Astrocyte of the spinal cord (primary cell): ENCODE results near the gene C8A.
A peak's percentile ranks its signal among the peaks of the same experiment; 100 is the strongest.

Experiments used
- DNase-seq: peaks from one replicate; pipeline ENCODE4 v3.0.0; 2011; ENCODE audit warnings: low read depth, low spot score
- H3K4me3 ChIP-seq: 2 replicates; pipeline ENCODE4 v1.5.1; 2011; ENCODE audit warnings: low read depth, mild to moderate bottlenecking, low read length, moderate library complexity
- in situ Hi-C: cut with HindIII; loops from 2 replicates; pipeline ENCODE4 v1.10.0; 2017; ENCODE audit warnings: low sequenced_read_pairs
- TF ChIP-seq, protein P1 (sequence below): IDR thresholded peaks from 2 replicates; pipeline ENCODE4 v1.5.1; 2012; ENCODE audit warnings: low read depth, mild to moderate bottlenecking, low read length, inconsistent platforms

Gene C8A

GRCh38 chr1:56905667-56906066 lies 51.1 kb downstream of the C8A start:
- no peak overlapping the region for H3K4me3 ChIP-seq
- in situ Hi-C loops = no loop called here
- DNase-seq = no peak
- TF ChIP-seq, protein P1, sequence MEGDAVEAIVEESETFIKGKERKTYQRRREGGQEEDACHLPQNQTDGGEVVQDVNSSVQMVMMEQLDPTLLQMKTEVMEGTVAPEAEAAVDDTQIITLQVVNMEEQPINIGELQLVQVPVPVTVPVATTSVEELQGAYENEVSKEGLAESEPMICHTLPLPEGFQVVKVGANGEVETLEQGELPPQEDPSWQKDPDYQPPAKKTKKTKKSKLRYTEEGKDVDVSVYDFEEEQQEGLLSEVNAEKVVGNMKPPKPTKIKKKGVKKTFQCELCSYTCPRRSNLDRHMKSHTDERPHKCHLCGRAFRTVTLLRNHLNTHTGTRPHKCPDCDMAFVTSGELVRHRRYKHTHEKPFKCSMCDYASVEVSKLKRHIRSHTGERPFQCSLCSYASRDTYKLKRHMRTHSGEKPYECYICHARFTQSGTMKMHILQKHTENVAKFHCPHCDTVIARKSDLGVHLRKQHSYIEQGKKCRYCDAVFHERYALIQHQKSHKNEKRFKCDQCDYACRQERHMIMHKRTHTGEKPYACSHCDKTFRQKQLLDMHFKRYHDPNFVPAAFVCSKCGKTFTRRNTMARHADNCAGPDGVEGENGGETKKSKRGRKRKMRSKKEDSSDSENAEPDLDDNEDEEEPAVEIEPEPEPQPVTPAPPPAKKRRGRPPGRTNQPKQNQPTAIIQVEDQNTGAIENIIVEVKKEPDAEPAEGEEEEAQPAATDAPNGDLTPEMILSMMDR = no peak

- TF ChIP-seq, protein P1 = no peak
- in situ Hi-C loops = no loop called here
- DNase-seq = peak; percentile 8
These were observed 54.1 kb downstream of the C8A start for GRCh38 chr1:56908619-56909221.

DNA sequence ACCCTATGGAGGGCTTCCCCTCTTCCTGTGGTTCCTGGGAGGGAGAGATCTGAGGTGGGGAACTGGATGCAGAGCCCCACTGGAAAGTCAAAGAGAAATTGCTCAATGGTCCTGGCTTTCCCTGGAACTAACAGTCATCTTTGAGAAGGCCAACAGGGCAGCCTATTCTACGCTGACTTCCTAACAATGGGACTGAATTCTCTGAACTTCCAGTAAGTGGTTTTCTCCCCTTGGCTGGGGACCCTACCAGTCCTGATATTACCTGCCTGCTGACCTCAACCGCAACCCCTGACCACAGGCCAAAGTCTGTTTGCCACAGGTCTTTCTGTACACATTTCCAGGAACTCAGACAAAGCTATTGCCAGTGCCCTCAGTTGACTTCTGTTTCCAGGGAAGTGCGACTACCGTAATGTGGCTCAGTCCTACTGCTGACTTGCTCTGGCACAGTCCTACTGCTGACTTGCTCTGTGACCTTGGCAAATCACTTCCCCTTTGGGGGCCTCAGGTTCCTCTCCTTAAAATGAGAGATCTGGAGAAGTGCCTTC lies 55.9 kb downstream of the C8A start:
- in situ Hi-C loops = no loop called here
- TF ChIP-seq, protein P1 = no peak
- H3K4me3 ChIP-seq = no peak overlapping the region
- DNase-seq = no peak

More at GRCh38 chr1:56908619-56909221, 54.1 kb downstream of the C8A start:
- H3K4me3 ChIP-seq = no peak overlapping the region

DNA sequence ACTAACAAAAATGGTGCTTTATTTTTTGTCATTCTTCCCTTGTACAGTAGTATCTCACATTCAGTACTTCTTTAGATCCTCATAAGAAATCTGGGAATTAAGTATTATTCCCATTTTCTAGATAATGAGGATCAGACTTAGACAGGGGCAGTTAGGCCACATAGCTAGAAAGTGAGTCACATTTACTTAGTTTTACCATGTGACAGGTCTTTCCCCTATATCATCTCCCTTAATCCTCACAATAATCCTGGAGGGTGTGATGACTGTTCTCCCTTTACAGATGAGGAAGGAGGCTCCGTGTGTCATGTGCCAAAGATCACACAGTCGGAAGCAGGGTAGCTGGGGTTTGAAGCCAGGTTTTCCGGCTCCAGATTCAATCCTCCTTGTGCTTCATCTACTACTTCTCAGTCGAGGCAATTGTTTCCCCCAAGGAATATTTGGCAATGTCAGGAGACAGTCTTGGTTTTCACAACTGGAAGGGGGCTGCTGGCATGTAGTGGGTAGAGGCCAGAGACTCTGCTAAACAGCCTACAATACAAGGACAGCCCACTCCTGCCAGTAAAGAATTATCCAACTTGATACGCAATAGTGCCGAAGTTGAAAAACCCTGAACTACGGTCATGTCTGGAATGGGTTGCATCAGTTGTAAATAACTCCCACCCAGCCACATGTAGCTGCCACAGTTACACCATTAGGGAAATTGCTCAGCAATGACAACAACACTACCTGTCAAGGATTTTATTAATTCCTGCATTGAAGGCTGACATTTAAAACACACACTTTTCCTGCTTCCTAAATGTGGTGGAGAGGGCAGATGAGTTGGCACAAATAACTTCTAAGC lies 56.7 kb downstream of the C8A start:
- TF ChIP-seq, protein P1 = no peak
- DNase-seq = no peak
- H3K4me3 ChIP-seq = no peak overlapping the region
- in situ Hi-C loops = no loop called here

GRCh38 chr1:56912325-56912724 lies 57.7 kb downstream of the C8A start:
- TF ChIP-seq, protein P1 = no peak
- DNase-seq = no peak
- H3K4me3 ChIP-seq = no peak overlapping the region
- in situ Hi-C loops = no loop called here

GRCh38 chr1:56915960-56916359 lies 61.4 kb downstream of the C8A start:
- TF ChIP-seq, protein P1 = no peak
- in situ Hi-C loops = no loop called here
- no peak overlapping the region for H3K4me3 ChIP-seq
- DNase-seq = no peak
